Ovary (tissue), 3 donors: ENCODE measurements around the gene SERINC5.

ENCODE experiments used
- CTCF ChIP-seq, 3 donors: fragments of 450-650 bp in 2 of 3; fragments of 200-600 bp in 1 of 3; IDR thresholded peaks; one replicate each; pipeline versions ENCODE4 v1.5.1 to v1.8.0; 2016 to 2022; ENCODE audit warnings: antibody characterized with exemption in 3 of 3, mild to moderate bottlenecking in 1 of 3
- EP300 ChIP-seq: sonication (generic); formaldehyde crosslinking; IDR thresholded peaks from one replicate; pipeline ENCODE4 v1.6.1; 2017; ENCODE audit warnings: antibody characterized with exemption
- donor health status: DM: no; HTN: no; CAD: no.

GRCh38 chr5:80174790-80175189 is 81.1 kb downstream of the SERINC5 start:
- no peak for TF ChIP-seq EP300
- TF ChIP-seq CTCF (IDR thresholded peaks at IDR 0.05): no peak
